T47D (cell line): Measurements from ENCODE around the gene ADAMTSL3.

Experiments
- DNase-seq, 2 experiments: peaks; one replicate each; pipeline versions ENCODE4 v3.0.0 to v3.0.0-alpha.2; 2011 to 2012; ENCODE audit warnings: low read depth in 1 of 2, low spot score in 1 of 2
- JUND ChIP-seq: IDR thresholded peaks from 2 replicates; pipeline ENCODE4 v1.6.1; 2012; ENCODE audit warnings: low read depth
- in situ Hi-C: cut with HindIII; loops from 2 replicates; pipeline ENCODE4 v1.10.0; 2016; ENCODE audit warnings: low sequenced_read_pairs, low pct_unique_long_range_greater_than_20kb

The ADAMTSL3 gene

DNA sequence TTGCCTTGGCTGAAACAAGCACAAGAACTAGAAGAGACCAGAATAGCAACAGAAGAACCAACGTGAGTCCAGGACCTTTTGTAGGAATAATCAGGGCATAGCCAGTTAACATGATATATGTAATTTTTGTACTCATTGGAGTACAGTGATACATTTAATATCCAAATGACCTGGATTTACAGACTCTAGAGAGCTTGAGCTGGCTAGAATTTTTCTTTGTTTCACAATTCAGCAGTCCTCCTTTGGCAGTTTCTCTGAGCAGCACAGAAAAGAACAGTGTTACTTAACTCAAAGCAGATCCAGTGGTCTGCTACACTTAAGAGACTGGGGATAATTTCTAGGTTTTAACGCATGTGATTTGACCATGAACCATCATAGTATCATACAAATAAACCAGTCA lies 245.7 kb downstream of the ADAMTSL3 start:
- DNase-seq, result no peak
- in situ Hi-C loops, result no loop called here

DNA sequence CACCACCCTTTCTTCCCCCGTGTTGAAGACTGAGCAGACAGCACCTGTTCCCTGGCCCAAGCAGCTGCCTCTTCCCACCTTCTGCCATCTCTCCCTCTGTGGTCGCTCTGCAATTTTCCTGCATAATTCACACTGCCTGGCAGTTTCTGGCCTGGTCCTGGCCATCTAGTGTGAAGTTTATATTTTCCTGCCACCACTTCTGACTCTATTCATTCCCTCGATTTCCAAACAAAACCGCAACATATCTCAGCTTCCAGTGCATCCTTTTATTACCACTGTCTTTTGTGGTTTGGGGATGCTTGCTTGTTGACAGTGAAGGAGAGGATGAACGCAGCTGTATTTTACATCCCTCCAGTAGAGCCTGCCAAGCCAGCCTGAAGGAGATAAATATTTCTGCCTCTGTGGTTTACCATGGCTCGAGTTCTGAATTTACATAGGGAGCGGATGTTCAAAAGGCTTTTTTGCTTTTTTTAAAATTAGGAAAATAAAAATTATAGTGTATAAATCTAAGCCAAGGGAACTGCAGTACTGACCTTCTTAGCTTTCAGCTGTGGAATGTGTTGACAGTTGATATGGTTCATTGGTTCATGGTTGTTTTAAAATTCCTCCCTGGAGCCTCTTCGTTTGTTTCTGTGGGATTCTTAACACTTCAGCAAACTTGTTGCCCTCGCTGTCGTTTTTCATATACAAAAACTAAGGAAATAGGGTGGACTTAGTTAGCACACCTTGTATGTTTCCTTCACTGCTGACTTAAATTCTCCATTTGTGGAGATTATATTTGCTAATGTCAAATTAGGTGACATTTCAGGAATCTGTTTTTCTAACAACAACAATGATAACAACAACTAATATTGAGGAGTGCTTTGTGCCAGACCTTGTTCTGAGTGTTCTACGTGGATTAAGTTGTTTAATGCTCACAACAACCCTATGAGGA lies 250.5 kb downstream of the ADAMTSL3 start:
- no peak for DNase-seq
- TF ChIP-seq JUND, result no peak
- in situ Hi-C loops, result no loop called here

More for the DNA sequence above, 245.7 kb downstream of the ADAMTSL3 start:
- TF ChIP-seq JUND, result no peak

DNA sequence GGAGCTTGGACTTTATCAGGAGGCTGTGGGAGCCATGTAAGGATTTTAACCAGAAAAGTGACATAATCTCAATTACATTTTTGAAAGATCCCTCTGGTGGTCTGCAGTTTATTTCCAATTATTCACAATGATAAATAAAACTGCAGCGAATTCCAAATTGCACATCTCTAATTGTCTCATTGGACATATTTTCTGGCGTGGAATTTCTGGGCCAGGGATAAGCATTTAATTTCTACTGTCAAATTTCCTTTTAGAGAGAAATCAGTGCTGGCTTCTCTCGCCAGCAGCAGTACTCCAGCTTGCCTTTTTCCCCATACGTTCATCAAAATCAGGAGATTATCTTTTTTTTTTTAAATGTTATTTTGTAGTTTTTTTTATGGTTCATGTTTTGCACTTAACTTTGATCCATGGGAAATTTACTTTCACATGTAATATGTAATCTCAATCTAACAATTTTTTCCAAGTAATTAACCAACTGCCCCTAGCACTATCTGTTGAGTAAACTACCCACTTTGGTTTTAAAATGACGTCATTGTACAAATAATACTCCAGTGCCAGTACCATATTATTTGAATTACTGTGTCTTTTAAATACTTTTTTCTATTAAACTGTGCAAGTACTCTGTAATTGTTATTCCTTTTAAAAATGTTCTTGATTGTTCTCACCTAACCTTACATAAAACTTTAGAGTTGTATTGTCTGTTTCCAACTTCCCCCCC lies 251.8 kb downstream of the ADAMTSL3 start:
- DNase-seq, result no peak
- TF ChIP-seq JUND, result no peak
- in situ Hi-C loops, result no loop called here

DNA sequence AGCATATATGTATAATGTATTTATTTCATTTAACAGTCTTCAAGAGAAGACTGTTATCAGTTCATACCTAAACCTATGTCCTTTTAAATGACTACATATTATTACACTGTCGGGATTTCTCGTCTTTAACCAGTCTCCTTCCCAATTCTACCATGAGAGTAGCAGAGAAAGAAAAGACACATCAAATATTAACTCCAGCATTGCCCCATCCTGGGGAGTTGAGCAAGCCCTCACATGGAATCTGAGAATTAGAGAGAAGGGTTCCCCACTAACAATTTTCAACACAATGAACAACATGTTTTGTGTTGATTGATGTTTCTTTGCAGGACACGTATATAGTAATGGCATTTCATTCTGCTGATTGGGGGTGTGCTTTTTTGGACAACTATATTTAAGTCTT lies 257.4 kb downstream of the ADAMTSL3 start:
- TF ChIP-seq JUND, result no peak
- in situ Hi-C loops, result no loop called here

DNA sequence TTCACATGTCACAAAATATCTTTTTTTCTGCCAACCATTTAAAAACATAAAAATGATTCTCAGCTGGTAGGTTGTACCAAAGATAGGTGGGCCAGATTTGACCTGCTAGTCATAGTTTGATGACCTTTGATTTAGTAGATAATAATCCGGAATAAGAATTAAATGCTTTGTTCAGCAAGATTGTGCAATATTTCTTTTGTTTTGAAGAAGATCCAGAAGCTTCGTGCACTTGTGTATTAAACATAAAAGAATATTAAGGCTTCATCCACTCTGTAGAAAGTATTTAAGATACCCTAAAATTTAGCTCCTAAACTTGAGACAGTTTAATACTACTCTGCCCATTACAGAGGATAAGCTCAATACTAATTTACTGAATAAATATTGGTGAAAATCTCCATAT lies 258.4 kb downstream of the ADAMTSL3 start:
- in situ Hi-C loops, result no loop called here

More for the DNA sequence above, 257.4 kb downstream of the ADAMTSL3 start:
- DNase-seq, result no peak

DNA sequence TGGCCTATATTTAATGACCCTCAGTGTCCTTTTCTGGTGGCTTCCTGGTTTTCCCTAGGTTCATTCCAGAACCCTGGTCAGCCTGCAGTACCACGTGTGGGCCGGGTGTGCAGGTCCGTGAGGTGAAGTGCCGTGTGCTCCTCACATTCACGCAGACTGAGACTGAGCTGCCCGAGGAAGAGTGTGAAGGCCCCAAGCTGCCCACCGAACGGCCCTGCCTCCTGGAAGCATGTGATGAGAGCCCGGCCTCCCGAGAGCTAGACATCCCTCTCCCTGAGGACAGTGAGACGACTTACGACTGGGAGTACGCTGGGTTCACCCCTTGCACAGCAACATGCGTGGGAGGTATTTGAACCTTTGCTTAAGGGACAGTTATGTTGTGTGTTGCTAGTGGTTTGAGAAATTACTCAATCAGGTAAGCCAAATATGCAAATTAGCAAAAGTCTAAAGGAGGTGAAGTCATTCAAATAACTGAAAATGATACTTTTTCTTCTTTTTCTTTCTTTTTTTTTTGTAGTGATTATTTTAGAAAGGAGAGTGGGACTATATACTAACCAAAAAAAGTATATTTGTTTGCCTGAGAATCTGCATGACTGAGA lies 259.2 kb downstream of the ADAMTSL3 start:
- DNase-seq, result no peak
- TF ChIP-seq JUND, result no peak

More for the DNA sequence above, 258.4 kb downstream of the ADAMTSL3 start:
- TF ChIP-seq JUND, result no peak
- no peak for DNase-seq

DNA sequence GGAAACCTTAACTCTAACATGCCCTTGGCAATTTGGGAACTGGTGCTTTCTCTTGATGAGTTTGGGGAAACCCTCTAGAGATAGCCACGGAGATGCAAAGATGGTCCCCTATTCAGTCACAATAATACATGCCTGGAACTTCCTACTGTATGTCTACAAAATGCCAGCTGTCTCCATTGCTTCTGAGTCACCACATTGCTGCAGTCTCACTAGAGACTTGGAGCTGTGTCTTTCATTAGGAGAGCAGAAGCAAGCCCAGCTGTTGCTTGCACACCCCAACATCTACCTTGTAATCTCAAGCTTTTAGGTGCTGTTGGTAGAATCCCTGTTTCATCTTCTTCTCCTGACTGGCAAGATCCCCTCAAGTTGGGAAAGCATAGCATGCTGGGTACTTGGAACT lies 261.0 kb downstream of the ADAMTSL3 start:
- in situ Hi-C loops, result no loop called here
- TF ChIP-seq JUND, result no peak

More for the DNA sequence above, 259.2 kb downstream of the ADAMTSL3 start:
- in situ Hi-C loops, result no loop called here

DNA sequence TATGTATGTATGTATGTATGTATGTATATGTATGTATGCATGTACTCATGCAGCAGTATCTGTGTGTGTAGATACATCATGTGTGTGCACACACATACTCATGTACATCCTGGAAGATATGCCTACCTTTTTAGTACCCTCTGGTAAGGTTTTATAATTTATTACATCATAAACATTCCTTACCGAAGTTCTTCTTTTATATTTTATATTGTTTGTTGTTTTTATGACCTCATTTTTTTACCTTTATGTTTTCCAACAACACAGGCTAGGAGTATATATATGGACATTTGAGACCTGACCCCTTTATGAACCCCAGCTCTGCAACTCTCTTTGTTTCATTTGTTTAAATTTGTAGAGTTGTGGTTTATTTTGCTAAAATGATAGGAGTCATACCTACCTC lies 263.5 kb downstream of the ADAMTSL3 start:
- no peak for DNase-seq
- in situ Hi-C loops, result no loop called here
- TF ChIP-seq JUND, result no peak

More for the DNA sequence above, 261.0 kb downstream of the ADAMTSL3 start:
- no peak for DNase-seq

DNA sequence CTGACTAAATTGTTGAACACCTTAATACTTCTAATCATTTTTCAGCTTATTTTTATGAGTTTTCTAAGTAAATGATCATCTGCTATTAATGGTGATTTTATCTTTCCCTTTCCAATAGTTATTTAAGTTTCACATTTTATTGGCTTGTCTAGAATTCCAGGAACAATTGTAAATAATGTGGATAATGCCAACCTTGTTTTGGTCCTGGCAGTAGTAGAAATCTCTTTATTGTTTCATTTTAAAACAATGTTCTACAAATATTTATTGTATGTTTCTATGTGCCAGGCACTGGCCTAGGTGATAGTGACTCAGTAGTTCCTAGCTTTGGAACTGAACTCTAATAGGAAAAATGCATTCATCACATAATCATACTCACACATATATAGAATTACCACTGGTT lies 264.1 kb downstream of the ADAMTSL3 start:
- in situ Hi-C loops, result no loop called here
- DNase-seq, result no peak
- no peak for TF ChIP-seq JUND

DNA sequence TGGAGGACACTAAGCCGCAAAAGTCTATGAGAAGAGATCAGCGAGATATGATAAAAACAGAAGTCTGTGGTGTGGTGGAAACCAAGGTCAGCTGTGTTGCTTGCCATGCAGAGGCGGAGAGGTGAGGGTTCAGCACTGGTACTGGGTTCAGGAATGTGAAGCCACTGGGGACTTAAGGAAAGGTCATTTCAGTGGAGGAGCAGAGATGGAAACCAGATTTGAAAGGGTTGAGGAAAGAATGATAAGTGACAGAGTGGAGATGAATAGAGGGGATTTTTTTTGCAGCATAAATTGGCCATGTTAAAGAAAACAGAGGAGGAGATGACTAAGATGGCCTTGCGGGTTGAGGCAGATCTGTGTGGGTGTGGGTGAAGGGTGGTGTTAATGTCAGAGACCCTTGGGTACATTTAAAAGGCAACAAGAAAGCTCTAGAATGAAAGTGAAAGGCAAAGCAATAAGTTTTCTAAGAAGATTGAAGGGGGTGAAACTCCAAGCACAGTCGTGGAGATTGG lies 265.5 kb downstream of the ADAMTSL3 start:
- no peak for TF ChIP-seq JUND
- in situ Hi-C loops, result no loop called here
- no peak for DNase-seq

DNA sequence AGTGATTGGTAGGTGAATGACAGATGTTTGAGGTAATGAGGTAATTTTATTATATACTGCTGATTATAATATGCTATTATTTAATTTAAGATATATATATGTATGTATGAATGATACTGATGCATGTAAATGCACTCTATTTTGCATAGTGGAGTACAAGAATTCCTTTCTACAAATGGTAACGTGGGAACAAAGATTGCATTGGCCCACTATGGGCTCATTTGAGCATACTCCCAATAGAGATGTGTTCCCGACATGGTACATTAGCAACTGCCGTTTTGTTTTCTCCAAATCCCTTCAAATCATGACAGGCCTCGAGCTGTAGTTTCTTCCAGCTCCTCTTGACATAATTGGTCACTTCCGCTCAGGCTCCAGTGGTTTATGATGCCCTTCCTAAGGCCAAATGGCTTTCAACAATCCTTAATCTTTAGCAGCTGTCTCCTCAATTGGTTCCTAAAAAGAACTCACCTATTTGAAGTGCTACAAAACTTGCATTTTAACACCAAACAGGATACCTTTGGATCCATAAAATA lies 266.1 kb downstream of the ADAMTSL3 start:
- DNase-seq, result no peak
- in situ Hi-C loops, result no loop called here

DNA sequence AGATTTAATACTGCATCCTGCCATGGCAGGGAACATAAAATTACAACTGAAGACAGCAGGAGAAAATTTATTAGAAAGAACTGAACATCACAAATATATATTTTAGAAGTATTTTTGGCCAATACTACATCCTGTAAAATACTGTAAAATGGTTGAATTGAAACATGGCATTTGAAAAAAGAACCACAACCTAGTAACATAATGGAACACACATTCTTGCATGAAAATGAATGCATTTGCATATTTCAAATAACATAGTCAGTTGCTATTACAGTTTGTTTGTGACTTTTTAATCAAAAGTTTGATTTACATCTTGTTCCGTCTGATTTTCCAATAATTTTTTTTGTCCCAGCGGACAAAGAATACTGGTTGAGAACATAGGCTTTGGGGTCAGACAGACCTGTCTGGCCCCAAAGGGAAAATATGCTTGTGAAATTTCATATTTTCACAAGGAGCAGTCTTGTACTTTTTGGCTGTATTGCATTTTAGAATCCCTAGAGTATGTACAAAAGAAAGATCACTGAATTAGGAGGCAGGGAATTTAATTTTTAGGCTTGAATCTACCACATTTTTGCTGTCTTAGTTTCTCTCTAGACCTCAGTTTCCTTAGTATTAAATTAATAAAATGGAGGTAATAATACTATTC lies 268.8 kb downstream of the ADAMTSL3 start:
- no peak for DNase-seq
- TF ChIP-seq JUND, result no peak
- in situ Hi-C loops, result no loop called here

More for the DNA sequence above, 266.1 kb downstream of the ADAMTSL3 start:
- no peak for TF ChIP-seq JUND
